Right lobe of liver (tissue), 6 donors: Measurements from ENCODE around the gene MOB1B. TPM values are rescaled to one million over a fixed set of nuclear protein-coding genes. Genes with fewer than 3 reads are reported as not detected.
A peak's percentile ranks its signal among the peaks of the same experiment; 100 is the strongest.

Source experiments
- ATAC-seq, 4 donors: fragments of 200-7000 bp; cut with Tn5 transposase; one replicate each; pipeline ENCODE4 v1.9.1; 2020; ENCODE audit warnings: mild to moderate bottlenecking in 4 of 4, moderate library complexity in 4 of 4
- DNase-seq, 3 donors: peaks; one replicate each; pipeline ENCODE4 v3.0.0-alpha.2; 2020
- H3K27ac ChIP-seq, 3 donors: fragments of 200-600 bp; one replicate each; pipeline ENCODE4 v1.8.0; 2022
- H3K27me3 ChIP-seq, 2 donors: fragments of 200-600 bp; one replicate each; pipeline ENCODE4 v1.8.0; 2022
- H3K36me3 ChIP-seq, 4 donors: fragments of 200-600 bp; sonication (generic) in 1 of 4; one replicate each; pipeline versions ENCODE4 v1.5.1 to v1.8.0; 2017 to 2022; ENCODE audit warnings: control low read depth in 1 of 4
- H3K4me1 ChIP-seq, 4 donors: fragments of 200-600 bp; sonication (generic) in 1 of 4; one replicate each; pipeline versions ENCODE4 v1.5.1 to v1.8.0; 2017 to 2022; ENCODE audit warnings: control low read depth in 1 of 4
- H3K4me3 ChIP-seq, 3 donors: fragments of 200-600 bp; one replicate each; pipeline ENCODE4 v1.8.0; 2022
- H3K9me3 ChIP-seq, 4 donors: fragments of 200-600 bp; sonication (generic) in 1 of 4; one replicate each; pipeline versions ENCODE4 v1.5.1 to v1.8.0; 2017 to 2022; ENCODE audit warnings: control low read depth in 1 of 4
- POLR2A ChIP-seq: fragments of 450-650 bp; IDR thresholded peaks from one replicate; pipeline ENCODE4 v1.6.1; 2017; ENCODE audit warnings: antibody characterized with exemption, mild to moderate bottlenecking
- WGBS: methylation state at CpG from one replicate; pipeline ENCODE4 v1.1.6; 2018; ENCODE audit warnings: low coverage, low lambda C conversion rate; ENCODE audit not compliant: insufficient coverage; ENCODE audit errors: missing lambda C conversion rate; 5-methylcytosine and 5-hydroxymethylcytosine counted together
- intact Hi-C, 2 donors: fragments of 100-400 bp; cut with DNase I; formaldehyde crosslinking; loops; one replicate each; pipeline versions ENCODE4 v1.11.2 to v1.14.1; 2022
- total RNA-seq, 6 experiments: library from RNA; depleted of rRNA in 2 of 6; stranded (reverse); fragments of >200 nt in 2 of 6; fragmentation: NEBNext Ultra II Directional in 3 of 6; extraction: Animal tissue kit (Norgen Biotek cat#: 25700) in 3 of 6; gene quantifications; one replicate each; pipeline versions ENCODE4 v1.1.0 to v1.2.4, GENCODE V29; 2016 to 2023
- TF ChIP-seq, protein P1 (sequence below), 4 donors: fragments of 200-600 bp in 3 of 4; fragments of 450-650 bp in 1 of 4; IDR thresholded peaks; one replicate each; pipeline versions ENCODE4 v1.5.1 to v1.8.0; 2016 to 2022; ENCODE audit warnings: antibody characterized with exemption in 4 of 4, mild to moderate bottlenecking in 2 of 4
- donor health status: DM: no; HTN: yes; CAD: no.
- donor health status: DM: no; HTN: no; CAD: no.
- donor health status: DM: no; HTN: no; CAD: no.
- donor health status: DM: no; HTN: yes; CAD: no.
- donor health status: DM: no; HTN: yes; CAD: no.

MOB1B gene
- total RNA-seq, 6 experiments from 2014 or later, result 4.4 to 13.0 (median 6.5) TPM

DNA sequence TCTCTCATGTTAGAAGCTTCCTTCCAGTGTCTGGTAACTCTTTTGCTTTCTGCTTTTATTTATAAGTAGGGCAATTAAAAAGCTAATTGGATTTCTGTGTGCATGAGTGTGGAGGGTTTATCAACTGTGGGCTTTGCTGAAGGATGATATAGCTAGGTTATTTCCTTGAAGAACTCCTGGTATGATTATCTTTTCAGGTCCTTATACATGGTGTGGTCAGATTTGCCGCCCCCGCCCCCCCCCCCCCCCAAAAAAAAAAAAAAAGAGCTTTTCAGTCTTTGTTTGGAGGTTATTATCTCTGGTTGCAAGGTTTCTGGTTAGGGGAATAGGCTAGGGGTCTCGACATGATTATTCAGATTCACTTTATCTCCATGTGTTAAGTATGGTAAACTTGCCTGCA is 35.9 kb downstream of the MOB1B start:
- no peaks in the 10 kb centered on the region for H3K27me3 ChIP-seq
- ATAC-seq (no peak), DNase-seq (no peak)
- H3K4me3 ChIP-seq, result no peak overlapping the region
- H3K9me3 ChIP-seq, result no peaks in the 10 kb centered on the region
- no peak overlapping the region for H3K27ac ChIP-seq
- no peaks in the 10 kb centered on the region for H3K36me3 ChIP-seq
- TF ChIP-seq, protein P1, sequence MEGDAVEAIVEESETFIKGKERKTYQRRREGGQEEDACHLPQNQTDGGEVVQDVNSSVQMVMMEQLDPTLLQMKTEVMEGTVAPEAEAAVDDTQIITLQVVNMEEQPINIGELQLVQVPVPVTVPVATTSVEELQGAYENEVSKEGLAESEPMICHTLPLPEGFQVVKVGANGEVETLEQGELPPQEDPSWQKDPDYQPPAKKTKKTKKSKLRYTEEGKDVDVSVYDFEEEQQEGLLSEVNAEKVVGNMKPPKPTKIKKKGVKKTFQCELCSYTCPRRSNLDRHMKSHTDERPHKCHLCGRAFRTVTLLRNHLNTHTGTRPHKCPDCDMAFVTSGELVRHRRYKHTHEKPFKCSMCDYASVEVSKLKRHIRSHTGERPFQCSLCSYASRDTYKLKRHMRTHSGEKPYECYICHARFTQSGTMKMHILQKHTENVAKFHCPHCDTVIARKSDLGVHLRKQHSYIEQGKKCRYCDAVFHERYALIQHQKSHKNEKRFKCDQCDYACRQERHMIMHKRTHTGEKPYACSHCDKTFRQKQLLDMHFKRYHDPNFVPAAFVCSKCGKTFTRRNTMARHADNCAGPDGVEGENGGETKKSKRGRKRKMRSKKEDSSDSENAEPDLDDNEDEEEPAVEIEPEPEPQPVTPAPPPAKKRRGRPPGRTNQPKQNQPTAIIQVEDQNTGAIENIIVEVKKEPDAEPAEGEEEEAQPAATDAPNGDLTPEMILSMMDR (IDR thresholded peaks at IDR 0.05), result no peak
- TF ChIP-seq POLR2A, result no peak
- no peaks in the 10 kb centered on the region for H3K4me1 ChIP-seq
- 82% methylated on average over 2 of the region's 3 CpGs for WGBS
- intact Hi-C loops, result no loop called here

DNA sequence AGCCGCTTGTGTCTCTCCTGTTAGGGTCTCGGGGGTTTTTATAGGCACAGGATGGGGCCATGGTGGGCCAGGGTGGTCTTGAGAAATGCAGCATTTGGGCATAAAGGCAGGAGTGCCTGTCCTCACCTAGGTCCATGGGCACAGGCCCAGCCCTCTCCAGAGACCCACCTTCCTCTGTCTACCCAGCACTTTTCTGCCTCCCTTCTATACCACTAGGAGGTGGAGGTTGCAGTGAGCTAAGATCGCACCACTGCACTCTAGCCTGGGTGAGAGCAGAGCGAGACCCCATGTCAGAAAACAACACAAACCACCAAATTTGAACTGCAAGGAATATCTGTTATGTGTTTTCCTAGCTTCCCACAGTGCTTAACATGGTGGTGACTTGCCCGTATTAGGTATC is 38.0 kb downstream of the MOB1B start:
- Histone ChIP-seq H3K4me3 (no peak overlapping the region), H3K36me3 (no peaks in the 10 kb centered on the region), H3K9me3 (no peaks in the 10 kb centered on the region), H3K27ac (no peak overlapping the region), H3K4me1 (no peaks in the 10 kb centered on the region), H3K27me3 (no peaks in the 10 kb centered on the region)
- TF ChIP-seq, protein P1 (IDR thresholded peaks at IDR 0.05), result no peak
- no peak for TF ChIP-seq POLR2A
- 94% methylated on average over 2 of the region's 5 CpGs for WGBS
- intact Hi-C loops, result no loop called here
- DNase-seq, result no peak
- no peak for ATAC-seq

DNA sequence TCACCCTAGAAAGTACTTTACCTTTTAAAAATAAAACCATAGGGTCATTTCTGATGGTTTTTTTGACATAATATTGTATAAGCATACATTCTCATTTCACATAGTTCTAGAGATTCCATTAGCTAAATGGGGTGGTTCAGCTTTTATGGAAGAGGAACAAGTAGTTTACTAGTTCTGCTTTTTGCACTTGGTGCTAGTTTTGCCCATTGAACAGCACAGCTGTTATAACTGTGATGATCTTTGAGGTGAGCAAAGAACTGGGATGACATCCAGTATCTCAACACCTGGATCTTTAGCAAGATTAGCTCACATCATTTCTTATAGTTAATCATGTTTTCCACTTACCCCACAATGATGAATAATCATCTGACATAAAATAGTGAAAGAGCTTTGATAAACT is 40.9 kb downstream of the MOB1B start:
- no peak overlapping the region for H3K4me3 ChIP-seq
- peak in 2 of 4 donors; percentile 41 to 52 for ATAC-seq

DNA sequence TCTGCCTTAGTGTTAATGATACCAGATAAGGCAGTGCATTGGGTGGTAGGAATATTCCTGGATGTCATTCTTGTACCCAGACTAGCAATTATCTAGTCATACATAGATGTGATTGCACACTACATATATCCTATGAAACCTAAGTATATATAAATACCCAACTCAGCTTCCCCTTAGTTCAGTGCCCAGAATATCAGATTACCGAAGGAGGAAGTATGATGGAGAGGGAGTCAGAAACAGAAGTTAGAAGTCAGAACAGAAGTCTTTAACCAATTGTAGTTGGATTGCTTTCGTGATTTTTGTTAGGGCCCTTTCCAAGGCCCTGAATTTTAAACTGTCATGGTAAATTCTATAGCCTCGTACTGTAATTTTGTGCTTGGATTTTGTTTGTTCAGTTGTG is 42.9 kb downstream of the MOB1B start:
- no peak for TF ChIP-seq POLR2A
- TF ChIP-seq, protein P1 (IDR thresholded peaks at IDR 0.05), result no peak
- 45% methylated on average over 3 of the region's 3 CpGs for WGBS
- H3K27me3 ChIP-seq, result no peaks in the 10 kb centered on the region
- H3K4me3 ChIP-seq, result no peak overlapping the region
- no peaks in the 10 kb centered on the region for H3K36me3 ChIP-seq
- no peak overlapping the region for H3K27ac ChIP-seq
- no peaks in the 10 kb centered on the region for H3K4me1 ChIP-seq
- intact Hi-C loops, result no loop called here
- no peak for DNase-seq
- ATAC-seq, result peak; percentile 19 to 61 (median 40)
- H3K9me3 ChIP-seq, result no peaks in the 10 kb centered on the region

More for the DNA sequence above, 40.9 kb downstream of the MOB1B start:
- H3K36me3 ChIP-seq, result no peaks in the 10 kb centered on the region
- intact Hi-C loops, result no loop called here
- no peak for DNase-seq
- TF ChIP-seq POLR2A, result no peak
- TF ChIP-seq, protein P1 (IDR thresholded peaks at IDR 0.05), result no peak
- no peaks in the 10 kb centered on the region for H3K9me3 ChIP-seq
- no peak overlapping the region for H3K27ac ChIP-seq
- no peaks in the 10 kb centered on the region for H3K4me1 ChIP-seq
- no peaks in the 10 kb centered on the region for H3K27me3 ChIP-seq

DNA sequence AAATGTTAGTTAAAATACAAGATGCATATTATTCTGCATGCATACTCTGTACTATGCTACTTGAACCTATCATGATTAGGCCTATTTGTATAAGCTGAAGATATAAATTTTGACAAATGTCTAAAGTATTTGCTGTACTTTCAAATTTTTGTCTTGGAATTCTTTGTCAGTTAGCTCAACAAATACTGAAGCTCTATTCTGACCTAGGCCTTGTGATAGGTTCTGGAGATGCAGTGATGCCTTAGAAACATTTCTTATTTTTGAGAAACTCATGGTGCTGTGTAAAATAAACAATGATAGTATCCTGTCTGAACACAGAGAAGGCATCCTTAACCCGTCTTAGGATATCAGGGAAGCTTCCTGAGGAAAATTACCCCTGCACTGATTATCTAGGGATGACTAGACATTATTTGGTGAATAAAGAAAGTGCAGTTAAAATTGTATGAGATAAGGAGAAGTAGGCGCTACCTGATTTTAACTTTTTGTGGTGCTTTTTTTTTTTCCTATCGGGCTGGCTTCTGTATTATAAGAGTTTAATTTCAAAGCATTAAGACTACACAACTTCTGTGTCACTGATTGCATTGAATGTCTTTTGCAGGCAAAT is 43.4 kb downstream of the MOB1B start:
- no peak overlapping the region for H3K4me3 ChIP-seq
- H3K27ac ChIP-seq, result no peak overlapping the region
- no peaks in the 10 kb centered on the region for H3K4me1 ChIP-seq
- TF ChIP-seq, protein P1 (IDR thresholded peaks at IDR 0.05), result no peak
- no peak for TF ChIP-seq POLR2A
- H3K9me3 ChIP-seq, result no peaks in the 10 kb centered on the region
- no peak for ATAC-seq
- no peaks in the 10 kb centered on the region for H3K27me3 ChIP-seq
- 61% methylated on average over 3 of the region's 3 CpGs for WGBS
- H3K36me3 ChIP-seq, result no peaks in the 10 kb centered on the region
- intact Hi-C loops, result no loop called here
- no peak for DNase-seq
